ENCODE measurements around the gene DNAJC21.

- TF ChIP-seq CTCF (IDR thresholded peaks at IDR 0.05) (no peak), POLR2A (IDR thresholded peaks at IDR 0.05) (no peak)
These were observed 48.1 kb upstream of the DNAJC21 start for GRCh38 chr5:34881246-34881645.
